ENCODE measurements around the gene GABRE. TPM values are rescaled to one million over a fixed set of nuclear protein-coding genes. Genes with fewer than 3 reads are reported as not detected.

Gene GABRE
- total RNA-seq, 1 experiment from 2014 or later, result not detected

GRCh38 chrX:151997539-151997938 is 23.1 kb upstream of the GABRE start:
- intact Hi-C loops (cut with micrococcal nuclease), result no loop called here
- H3F3A ChIP-seq (ENCODE audit: low read length, unreplicated experiment), result no peaks in the 10 kb centered on the region
- no peaks in the 10 kb centered on the region for H3K36me3 ChIP-seq (ENCODE audit: low read depth, low read length)
- ATAC-seq (no peak), DNase-seq (no peak)
- H2AFZ ChIP-seq (ENCODE audit: low read length), result no peak overlapping the region
- no peak overlapping the region for H3K4me3 ChIP-seq (ENCODE audit: low read length)
- no peaks in the 10 kb centered on the region for H4K20me1 ChIP-seq (ENCODE audit: low read length)
- no peaks in the 10 kb centered on the region for H3K79me2 ChIP-seq (ENCODE audit: low read length)
- BruUV-seq (replicated peaks), result no TSS peak
- no peaks in the 10 kb centered on the region for H3K4me1 ChIP-seq (ENCODE audit: insufficient read depth, low read length)
- POLR2A ChIA-PET (ENCODE audit: unreplicated experiment), result no interaction called here
- no peak overlapping the region for H3K9ac ChIP-seq (ENCODE audit: low read length)
- CTCF ChIA-PET, result no interaction called here
- no peaks in the 10 kb centered on the region for H3K9me2 ChIP-seq (replicated peaks; ENCODE audit: low read length)
- no peak overlapping the region for H3K4me2 ChIP-seq (ENCODE audit: low read length)
- H3K27me3 ChIP-seq (ENCODE audit: low read length), result no peaks in the 10 kb centered on the region
- no peaks in the 10 kb centered on the region for H3K9me3 ChIP-seq (ENCODE audit: low read length)
- TF ChIP-seq CTCF (conservative IDR thresholded peaks at IDR 0.05; ENCODE audit: low read depth, low read length) (no peak), EZH2phosphoT487 (IDR thresholded peaks at IDR 0.05; ENCODE audit: borderline replicate concordance, low read length) (no peak), EZH2 (IDR thresholded peaks at IDR 0.05; ENCODE audit: low read length, unreplicated experiment) (no peak)
- H3K27ac ChIP-seq (ENCODE audit: low read length), result no peak overlapping the region

- no peaks in the 10 kb centered on the region for H3K4me1 ChIP-seq (ENCODE audit: insufficient read depth, low read length)
- TF ChIP-seq CTCF (conservative IDR thresholded peaks at IDR 0.05; ENCODE audit: low read depth, low read length), result no peak
- TF ChIP-seq EZH2 (IDR thresholded peaks at IDR 0.05; ENCODE audit: low read length, unreplicated experiment), result no peak
- no peak for TF ChIP-seq EZH2phosphoT487 (IDR thresholded peaks at IDR 0.05; ENCODE audit: borderline replicate concordance, low read length)
- ChIA-PET POLR2A (ENCODE audit: unreplicated experiment) (no interaction called here), CTCF (no interaction called here)
- H3K4me2 ChIP-seq (ENCODE audit: low read length), result no peak overlapping the region
- H3K79me2 ChIP-seq (ENCODE audit: low read length), result no peaks in the 10 kb centered on the region
- no peak overlapping the region for H2AFZ ChIP-seq (ENCODE audit: low read length)
- H3K9me2 ChIP-seq (replicated peaks; ENCODE audit: low read length), result no peaks in the 10 kb centered on the region
- no peaks in the 10 kb centered on the region for H4K20me1 ChIP-seq (ENCODE audit: low read length)
- no peaks in the 10 kb centered on the region for H3F3A ChIP-seq (ENCODE audit: low read length, unreplicated experiment)
- intact Hi-C loops (cut with micrococcal nuclease), result no loop called here
- no peaks in the 10 kb centered on the region for H3K27me3 ChIP-seq (ENCODE audit: low read length)
- ATAC-seq (no peak), DNase-seq (no peak)
- no peak overlapping the region for H3K27ac ChIP-seq (ENCODE audit: low read length)
- H3K4me3 ChIP-seq (ENCODE audit: low read length), result no peak overlapping the region
- H3K36me3 ChIP-seq (ENCODE audit: low read depth, low read length), result no peaks in the 10 kb centered on the region
- H3K9me3 ChIP-seq (ENCODE audit: low read length), result no peaks in the 10 kb centered on the region
- no peak overlapping the region for H3K9ac ChIP-seq (ENCODE audit: low read length)
- no TSS peak for BruUV-seq (replicated peaks)
Observed at GRCh38 chrX:151996347-151996746, 21.9 kb upstream of the GABRE start.

GRCh38 chrX:151994476-151994875 is 20.0 kb upstream of the GABRE start:
- Histone ChIP-seq H4K20me1 (ENCODE audit: low read length) (no peaks in the 10 kb centered on the region), H3K9me3 (ENCODE audit: low read length) (no peaks in the 10 kb centered on the region), H3F3A (ENCODE audit: low read length, unreplicated experiment) (no peaks in the 10 kb centered on the region), H3K27me3 (ENCODE audit: low read length) (no peaks in the 10 kb centered on the region), H3K27ac (ENCODE audit: low read length) (no peak overlapping the region), H2AFZ (ENCODE audit: low read length) (no peak overlapping the region), H3K4me2 (ENCODE audit: low read length) (no peak overlapping the region), H3K36me3 (ENCODE audit: low read depth, low read length) (no peaks in the 10 kb centered on the region), H3K79me2 (ENCODE audit: low read length) (no peaks in the 10 kb centered on the region), H3K9ac (ENCODE audit: low read length) (no peak overlapping the region), H3K9me2 (replicated peaks; ENCODE audit: low read length) (no peaks in the 10 kb centered on the region), H3K4me3 (ENCODE audit: low read length) (no peak overlapping the region), H3K4me1 (ENCODE audit: insufficient read depth, low read length) (no peaks in the 10 kb centered on the region)
- CTCF ChIA-PET, result no interaction called here
- TF ChIP-seq CTCF (conservative IDR thresholded peaks at IDR 0.05; ENCODE audit: low read depth, low read length), result no peak
- TF ChIP-seq EZH2phosphoT487 (IDR thresholded peaks at IDR 0.05; ENCODE audit: borderline replicate concordance, low read length), result no peak
- no peak for TF ChIP-seq EZH2 (IDR thresholded peaks at IDR 0.05; ENCODE audit: low read length, unreplicated experiment)
- DNase-seq, result no peak
- BruUV-seq (replicated peaks), result no TSS peak
- POLR2A ChIA-PET (ENCODE audit: unreplicated experiment), result no interaction called here
- no peak for ATAC-seq
- intact Hi-C loops (cut with micrococcal nuclease), result no loop called here
